MCF 10A (cell line): ENCODE data around the gene KNCN. TPM values are rescaled to one million over a fixed set of nuclear protein-coding genes. Genes with fewer than 3 reads are reported as not detected.

Source experiments
- BruUV-seq: library from RNA; stranded (reverse); fragments of 400-500 nt; replicated peaks from 2 replicates; lab custom pipeline; 2021; lab: Mats Ljungman, UMichigan
- CTCF ChIA-PET: fragments of 300-600 bp; sonication (Branson Sonifier 250); formaldehyde crosslinking; extraction: SDS; loops from one replicate; lab custom pipeline; 2021; ENCODE audit warnings: antibody characterized with exemption, inconsistent platforms; lab: Yijun Ruan, JAX
- POLR2A ChIA-PET: fragments of 300-600, 350-650 bp; sonication (Branson Sonifier 250); formaldehyde crosslinking; extraction: SDS; loops from one replicate; lab custom pipeline; 2020; ENCODE audit warnings: antibody characterized with exemption, inconsistent platforms; lab: Yijun Ruan, JAX
- DNase-seq: peaks from one replicate; pipeline ENCODE4 v3.0.0-alpha.2; 2018; ENCODE audit not compliant: unreplicated experiment
- H3K27ac Mint-ChIP-seq: one replicate; pipeline ENCODE4 v1.8.0; 2022; ENCODE audit warnings: mild to moderate bottlenecking, low read depth, mixed read lengths; ENCODE audit not compliant: unreplicated experiment
- H3K27me3 Mint-ChIP-seq: one replicate; pipeline ENCODE4 v1.8.0; 2022; ENCODE audit warnings: mixed read lengths; ENCODE audit not compliant: insufficient read depth, unreplicated experiment
- H3K36me3 Mint-ChIP-seq: one replicate; pipeline ENCODE4 v1.8.0; 2022; ENCODE audit warnings: mild to moderate bottlenecking, moderate library complexity, mixed read lengths; ENCODE audit not compliant: insufficient read depth, unreplicated experiment
- H3K4me1 Mint-ChIP-seq: one replicate; pipeline ENCODE4 v1.8.0; 2022; ENCODE audit warnings: mixed read lengths; ENCODE audit not compliant: insufficient read depth, unreplicated experiment
- H3K4me3 Mint-ChIP-seq: one replicate; pipeline ENCODE4 v1.8.0; 2022; ENCODE audit warnings: mild to moderate bottlenecking, moderate library complexity, mixed read lengths; ENCODE audit not compliant: unreplicated experiment
- H3K9me3 Mint-ChIP-seq: one replicate; pipeline ENCODE4 v1.8.0; 2022; ENCODE audit warnings: mixed read lengths; ENCODE audit not compliant: unreplicated experiment
- intact Hi-C: fragments of 100-400 bp; cut with micrococcal nuclease; formaldehyde crosslinking; loops from 2 replicates; pipeline ENCODE4 v1.14.1; 2022
- total RNA-seq: library from RNA; stranded (reverse); gene quantifications from 2 replicates; pipeline ENCODE4 v1.2.3, GENCODE V29; 2022
- TF ChIP-seq, protein P1 (sequence below): fragments of 200-600 bp; IDR thresholded peaks from one replicate; pipeline ENCODE4 v1.8.0; 2022; ENCODE audit warnings: antibody characterized with exemption, mild to moderate bottlenecking; ENCODE audit not compliant: unreplicated experiment

The KNCN gene
- total RNA-seq, 1 experiment from 2014 or later = not detected

DNA sequence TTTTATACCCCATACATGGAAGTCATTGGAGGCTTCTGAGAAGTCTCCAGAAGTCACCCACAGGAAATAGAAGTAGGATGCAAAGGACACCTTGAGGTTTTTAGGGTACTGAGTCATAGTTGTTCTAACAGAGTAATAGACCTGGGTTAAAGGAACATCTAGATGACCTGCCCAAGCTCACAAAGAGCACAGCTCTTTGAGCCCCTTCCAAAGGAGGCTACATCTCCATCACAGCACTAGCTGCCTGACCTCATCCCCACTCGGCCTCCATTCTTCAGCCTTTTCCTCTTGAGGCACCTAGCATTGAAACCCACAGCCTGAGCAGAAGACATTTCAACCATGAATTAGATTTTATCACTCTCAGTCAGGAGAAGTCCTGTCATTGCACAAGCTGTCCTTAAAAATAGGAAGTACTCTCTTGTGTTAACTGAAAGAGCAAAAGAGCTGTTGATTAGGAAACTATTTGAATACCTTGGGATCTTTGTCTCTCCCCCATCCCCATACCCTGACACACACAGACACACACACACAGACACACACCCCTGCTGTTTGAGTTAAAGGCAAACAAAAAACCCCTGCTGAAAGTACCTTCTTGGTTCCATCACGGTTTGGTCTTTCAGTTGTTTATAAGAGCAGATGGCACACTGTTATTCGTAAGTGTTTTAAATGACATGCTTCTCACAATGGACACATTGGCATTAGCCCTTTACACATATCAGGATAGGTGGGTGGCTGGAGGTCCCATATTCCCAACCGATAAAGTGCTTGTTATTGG lies 30.4 kb upstream of the KNCN start:
- H3K36me3 Mint-ChIP-seq = peaks cover 47% of the 10 kb centered on the region
- no peaks in the 10 kb centered on the region for H3K4me1 Mint-ChIP-seq
- no peak for DNase-seq
- no peaks in the 10 kb centered on the region for H3K27me3 Mint-ChIP-seq
- H3K9me3 Mint-ChIP-seq = no peaks in the 10 kb centered on the region
- H3K4me3 Mint-ChIP-seq = no peak overlapping the region
- ChIA-PET CTCF (interaction anchor here (0.6 to 1.5 kb wide), 5 partner anchors 9 to 105 kb away, joined by 3 to 6 read pairs (median 3); no protein-coding TSS in a partner anchor), POLR2A (interaction anchor here (3.1 kb wide), 1 partner anchor 22 kb away, joined by 10 read pairs; the partner anchor contains the start of gene MKNK1)
- H3K27ac Mint-ChIP-seq = no peak overlapping the region
- TF ChIP-seq, protein P1, sequence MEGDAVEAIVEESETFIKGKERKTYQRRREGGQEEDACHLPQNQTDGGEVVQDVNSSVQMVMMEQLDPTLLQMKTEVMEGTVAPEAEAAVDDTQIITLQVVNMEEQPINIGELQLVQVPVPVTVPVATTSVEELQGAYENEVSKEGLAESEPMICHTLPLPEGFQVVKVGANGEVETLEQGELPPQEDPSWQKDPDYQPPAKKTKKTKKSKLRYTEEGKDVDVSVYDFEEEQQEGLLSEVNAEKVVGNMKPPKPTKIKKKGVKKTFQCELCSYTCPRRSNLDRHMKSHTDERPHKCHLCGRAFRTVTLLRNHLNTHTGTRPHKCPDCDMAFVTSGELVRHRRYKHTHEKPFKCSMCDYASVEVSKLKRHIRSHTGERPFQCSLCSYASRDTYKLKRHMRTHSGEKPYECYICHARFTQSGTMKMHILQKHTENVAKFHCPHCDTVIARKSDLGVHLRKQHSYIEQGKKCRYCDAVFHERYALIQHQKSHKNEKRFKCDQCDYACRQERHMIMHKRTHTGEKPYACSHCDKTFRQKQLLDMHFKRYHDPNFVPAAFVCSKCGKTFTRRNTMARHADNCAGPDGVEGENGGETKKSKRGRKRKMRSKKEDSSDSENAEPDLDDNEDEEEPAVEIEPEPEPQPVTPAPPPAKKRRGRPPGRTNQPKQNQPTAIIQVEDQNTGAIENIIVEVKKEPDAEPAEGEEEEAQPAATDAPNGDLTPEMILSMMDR = no peak
- no TSS peak for BruUV-seq
- intact Hi-C loops = no loop called here

DNA sequence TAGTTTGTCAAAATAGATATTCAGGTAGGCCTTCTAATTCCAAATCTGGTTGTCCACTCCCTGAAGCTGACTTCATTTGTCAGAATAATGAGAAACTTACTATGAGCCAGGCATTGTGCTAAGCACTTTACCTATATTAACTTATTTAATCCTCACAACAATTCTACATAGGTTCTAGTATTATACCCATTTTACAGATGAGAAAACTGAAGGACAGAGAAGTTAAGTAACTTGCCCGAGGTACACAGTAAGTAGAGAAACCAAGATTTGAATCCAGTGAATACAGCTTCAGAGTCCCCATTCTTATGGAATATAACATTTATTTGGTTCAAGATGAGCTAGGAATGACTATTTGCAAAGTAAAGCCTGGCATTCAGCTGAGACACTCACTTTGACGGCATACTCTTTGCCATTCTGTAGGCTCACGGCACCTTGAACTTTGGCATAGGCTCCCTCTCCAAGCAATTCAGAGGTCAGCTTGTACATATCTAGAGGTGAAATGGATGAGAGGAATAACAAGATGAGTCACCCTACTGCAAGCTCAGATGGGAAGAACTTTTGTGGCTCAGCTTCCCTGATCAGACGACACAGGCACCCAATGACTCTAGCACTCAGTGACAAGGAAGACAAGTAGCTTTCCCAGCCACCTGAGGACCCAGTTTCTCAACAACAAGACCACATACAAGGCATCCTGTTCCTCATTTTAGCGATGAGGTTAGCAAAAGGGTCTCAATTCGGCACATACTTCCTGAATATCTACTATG lies 28.9 kb upstream of the KNCN start:
- CTCF ChIA-PET = interaction anchor here (0.8 to 0.9 kb wide), 2 partner anchors 134 to 145 kb away, joined by 3 read pairs; no protein-coding TSS in a partner anchor
- Mint-ChIP-seq H3K27me3 (no peaks in the 10 kb centered on the region), H3K27ac (no peak overlapping the region), H3K4me1 (no peaks in the 10 kb centered on the region), H3K9me3 (no peaks in the 10 kb centered on the region), H3K36me3 (peaks cover 41% of the 10 kb centered on the region), H3K4me3 (no peak overlapping the region)
- no TSS peak for BruUV-seq
- no peak for DNase-seq
- POLR2A ChIA-PET = interaction anchor here (2.0 to 3.1 kb wide), 2 partner anchors 10 to 24 kb away, joined by 4 to 10 read pairs; partner anchors contain the start of gene MKNK1
- intact Hi-C loops = no loop called here
- TF ChIP-seq, protein P1 = no peak

DNA sequence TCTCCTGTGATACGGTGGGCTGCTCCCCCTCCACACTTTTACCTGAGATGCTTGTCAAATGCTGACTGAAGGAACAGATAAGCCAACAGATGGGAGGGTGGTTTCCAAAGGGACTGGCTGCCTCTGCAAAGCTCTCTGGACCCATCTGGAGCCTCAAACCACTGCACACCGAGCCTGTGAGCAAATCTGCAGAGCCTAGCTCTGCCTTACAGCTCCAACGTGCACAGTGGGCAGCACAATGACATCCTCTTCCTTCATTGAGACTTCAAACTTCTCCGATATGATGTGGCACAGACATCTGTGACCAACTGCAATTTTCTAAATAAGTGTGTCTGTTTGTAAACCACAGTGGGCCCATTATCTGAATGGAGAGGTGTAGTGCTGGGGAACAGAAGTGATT lies 26.2 kb upstream of the KNCN start:
- intact Hi-C loops = no loop called here
- Mint-ChIP-seq H3K4me1 (no peaks in the 10 kb centered on the region), H3K9me3 (no peaks in the 10 kb centered on the region), H3K27ac (no peak overlapping the region), H3K4me3 (no peak overlapping the region), H3K36me3 (peaks cover 25% of the 10 kb centered on the region), H3K27me3 (no peaks in the 10 kb centered on the region)
- TF ChIP-seq, protein P1 = no peak
- DNase-seq = no peak
- BruUV-seq = no TSS peak
- POLR2A ChIA-PET = interaction anchor here (0.5 to 0.9 kb wide), 2 partner anchors 19 to 274 kb away, joined by 3 read pairs; partner anchors contain the start of genes LRRC41 and UQCRH
- CTCF ChIA-PET = interaction anchor here (0.6 to 1.0 kb wide), 2 partner anchors 99 to 131 kb away, joined by 3 to 4 read pairs; no protein-coding TSS in a partner anchor
